Measurements from ENCODE around the gene ZBTB47.

DNA sequence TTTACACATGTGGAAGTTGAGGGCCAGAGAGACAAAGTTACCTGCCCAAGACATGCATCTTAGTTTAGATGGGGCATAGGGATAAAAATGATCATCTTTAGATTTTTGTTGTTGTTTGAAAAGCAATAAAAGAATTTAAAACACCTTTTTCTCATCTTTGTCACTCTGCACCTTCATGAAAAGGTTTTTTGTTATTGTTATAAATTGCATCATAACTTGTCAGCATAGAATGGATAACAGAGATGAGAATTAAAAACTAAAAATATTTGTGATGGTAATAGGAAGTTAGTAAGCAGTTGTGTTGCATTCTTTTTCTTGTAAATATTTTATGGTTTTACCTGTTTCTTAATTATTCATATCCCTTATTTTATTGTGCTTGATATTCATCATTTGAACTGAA lies 13.4 kb upstream of the ZBTB47 start:
- TF ChIP-seq CTCF (conservative IDR thresholded peaks at IDR 0.05; ENCODE audit: low read depth, low read length) (no peak), EZH2 (IDR thresholded peaks at IDR 0.05; ENCODE audit: low read length, unreplicated experiment) (no peak)

All from PC-3 (cell line).